Skeletal muscle cell (primary cell): ENCODE measurements around the gene RAC2.

Source experiments
- DNase-seq: peaks from one replicate; pipeline ENCODE4 v3.0.0-alpha.2; 2010; ENCODE audit warnings: low read depth
- H3K4me3 ChIP-seq: 2 replicates; pipeline ENCODE4 v1.5.1; 2011; ENCODE audit warnings: low read depth, mild to moderate bottlenecking, control low read depth, low read length, moderate library complexity

The RAC2 gene

GRCh38 chr22:37226087-37226486 lies 18.0 kb downstream of the RAC2 start:
- DNase-seq: no peak

DNA sequence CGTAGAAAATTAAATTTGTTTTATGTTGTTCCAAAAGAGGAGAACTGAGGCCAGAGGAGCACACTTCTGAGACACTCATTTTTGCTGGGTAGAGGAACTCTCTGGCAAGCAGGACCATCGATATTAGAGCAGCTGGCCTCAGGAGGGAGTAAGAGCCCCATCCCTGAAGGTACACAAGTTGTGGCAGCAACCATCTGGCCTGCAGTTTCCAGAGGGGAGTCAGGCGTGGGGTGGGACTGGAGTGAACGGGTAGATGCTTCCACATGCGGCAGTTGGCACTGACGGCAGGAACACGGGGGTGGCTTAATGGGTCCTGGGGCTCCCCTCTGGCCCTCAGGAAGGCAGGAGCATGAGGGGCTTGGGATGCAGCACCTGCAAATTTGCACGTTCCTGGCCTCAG lies 18.6 kb downstream of the RAC2 start:
- H3K4me3 ChIP-seq: no peak overlapping the region
- no peak for DNase-seq

More at GRCh38 chr22:37226087-37226486, 18.0 kb downstream of the RAC2 start:
- H3K4me3 ChIP-seq: no peak overlapping the region

- DNase-seq: no peak
- H3K4me3 ChIP-seq: no peak overlapping the region
Observed at GRCh38 chr22:37224757-37225420, 19.2 kb downstream of the RAC2 start.

GRCh38 chr22:37223965-37224551 lies 20.0 kb downstream of the RAC2 start:
- no peak overlapping the region for H3K4me3 ChIP-seq
- DNase-seq: no peak

GRCh38 chr22:37222440-37222971 lies 21.6 kb downstream of the RAC2 start:
- no peak overlapping the region for H3K4me3 ChIP-seq
- DNase-seq: no peak

GRCh38 chr22:37221424-37222333 lies 22.4 kb downstream of the RAC2 start:
- no peak for DNase-seq
- no peak overlapping the region for H3K4me3 ChIP-seq

- no peak overlapping the region for H3K4me3 ChIP-seq
- DNase-seq: no peak
Observed at GRCh38 chr22:37220543-37220981, 23.5 kb downstream of the RAC2 start.

GRCh38 chr22:37219533-37219932 lies 24.5 kb downstream of the RAC2 start:
- no peak overlapping the region for H3K4me3 ChIP-seq
- DNase-seq: no peak

DNA sequence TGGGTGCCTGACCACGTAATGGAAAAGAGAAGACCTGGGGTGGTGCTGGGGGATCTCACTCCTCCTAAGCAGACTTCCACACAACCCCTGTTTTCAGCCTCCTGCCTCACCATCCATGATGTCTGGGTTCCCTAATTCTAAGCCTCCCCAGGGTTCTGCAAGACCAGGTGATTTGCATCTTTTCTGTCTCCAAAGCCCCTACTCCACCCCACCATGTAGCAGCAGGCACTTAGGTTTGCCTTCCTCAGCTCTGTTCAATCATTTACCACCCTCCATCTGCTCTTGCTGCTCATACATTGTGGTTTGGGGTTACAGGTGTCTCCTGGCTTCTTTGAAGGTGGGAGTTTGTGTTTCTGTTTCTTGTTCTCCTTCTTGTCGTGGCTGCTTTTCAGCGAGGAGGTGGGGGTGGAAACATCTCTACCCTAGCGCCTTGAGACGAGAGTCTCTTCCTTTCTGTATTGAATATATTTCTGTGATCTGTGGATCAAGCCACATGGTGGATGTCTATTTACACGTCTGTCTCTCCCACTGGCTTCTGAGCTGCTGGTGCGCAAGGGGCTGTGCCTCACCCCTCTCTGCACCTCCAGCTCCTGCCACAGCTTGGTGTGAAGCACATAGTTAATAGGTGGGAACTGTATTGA lies 25.2 kb downstream of the RAC2 start:
- no peak for DNase-seq
- no peak overlapping the region for H3K4me3 ChIP-seq

- H3K4me3 ChIP-seq: no peak overlapping the region
- DNase-seq: no peak
Observed at GRCh38 chr22:37218399-37218770, 25.7 kb downstream of the RAC2 start.

DNA sequence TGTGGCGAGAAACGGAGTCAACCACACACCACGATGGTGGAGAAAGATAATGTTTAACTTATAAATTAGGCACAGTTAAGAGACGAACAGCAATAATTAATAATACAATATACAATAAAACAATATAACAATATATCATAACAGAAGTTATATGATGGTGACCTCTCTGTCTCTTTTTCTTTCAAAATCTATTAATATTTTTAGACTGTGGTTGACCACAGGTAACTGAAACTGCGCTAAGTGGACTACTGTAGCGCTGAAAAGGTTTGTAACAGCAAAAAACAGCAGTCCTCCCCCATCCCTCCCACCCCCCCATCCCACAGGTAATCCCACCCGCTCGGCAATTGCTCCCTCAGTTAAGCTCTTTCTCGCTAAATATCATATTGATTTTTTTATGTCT lies 28.2 kb downstream of the RAC2 start:
- H3K4me3 ChIP-seq: no peak overlapping the region
- no peak for DNase-seq

- DNase-seq: no peak
- H3K4me3 ChIP-seq: no peak overlapping the region
Observed at GRCh38 chr22:37214731-37215030, 29.4 kb downstream of the RAC2 start.

- no peak overlapping the region for H3K4me3 ChIP-seq
- no peak for DNase-seq
Observed at GRCh38 chr22:37213941-37214730, 29.9 kb downstream of the RAC2 start.

- H3K4me3 ChIP-seq: no peak overlapping the region
- no peak for DNase-seq
Observed at GRCh38 chr22:37213218-37213855, 30.7 kb downstream of the RAC2 start.

- DNase-seq: no peak
Observed at GRCh38 chr22:37212174-37212906, 31.7 kb downstream of the RAC2 start, which contains the start of gene SSTR3. Gene SSTR3, minus strand, starts transcription at chr22:37212477. Its CDS starts 4,674 bp downstream, at chr22:37207803.

DNA sequence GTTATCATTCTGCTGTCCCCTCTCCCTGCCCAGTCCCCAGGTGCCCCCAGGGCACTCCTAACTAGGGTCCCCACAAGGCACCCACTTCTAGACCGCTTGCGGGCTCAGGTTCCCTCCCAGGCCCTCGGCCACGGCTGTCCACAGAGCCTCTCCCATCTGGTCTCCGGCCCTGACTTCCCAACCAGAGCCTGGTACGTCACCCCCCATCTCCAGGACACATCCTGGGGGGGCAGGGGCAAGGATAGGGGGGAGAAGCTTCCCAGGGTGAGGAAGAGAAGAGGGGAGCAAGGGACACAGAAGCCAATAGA lies 32.2 kb downstream of the RAC2 start:
- DNase-seq: no peak
- H3K4me3 ChIP-seq: no peak overlapping the region

More at GRCh38 chr22:37212174-37212906, 31.7 kb downstream of the RAC2 start, which contains the start of gene SSTR3:
- H3K4me3 ChIP-seq: no peak within 1 kb of the TSS

DNA sequence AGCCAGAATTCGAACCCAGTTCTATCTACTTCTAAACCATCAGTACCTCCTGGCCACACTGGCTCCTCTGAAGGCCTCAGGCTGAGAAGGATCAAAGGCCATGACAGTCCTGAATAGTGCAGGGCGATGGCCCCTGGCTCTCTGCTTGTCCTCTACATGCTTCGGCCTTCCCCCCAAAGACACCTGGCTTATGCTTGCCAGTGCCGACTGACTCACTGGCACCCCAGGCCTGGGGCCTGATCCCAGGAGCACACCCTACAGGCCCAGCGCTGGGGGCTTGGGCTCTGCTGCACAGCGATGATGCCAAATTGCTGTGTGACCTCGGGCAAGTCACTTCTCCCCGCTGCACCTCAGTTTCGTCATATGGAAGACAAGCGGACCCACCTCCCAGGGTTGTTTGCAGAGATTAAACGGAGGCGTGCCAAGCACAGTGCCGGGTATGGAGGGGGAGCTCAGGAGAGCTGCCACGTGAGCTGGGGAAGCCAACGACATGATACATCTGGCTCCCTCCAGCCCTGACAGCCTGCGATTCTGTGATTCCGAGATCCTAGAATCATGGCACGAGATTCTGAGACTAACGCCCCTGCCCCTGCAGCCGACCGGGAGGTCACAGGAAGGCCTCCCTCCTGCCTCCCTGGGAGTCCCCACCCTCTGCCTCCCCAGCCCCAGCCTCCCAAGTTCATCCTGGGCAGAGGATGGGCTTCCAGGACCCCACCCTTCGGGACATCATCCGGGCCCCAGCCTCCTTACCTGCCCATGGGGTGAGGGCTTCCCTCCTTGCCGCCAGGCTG lies 32.8 kb downstream of the RAC2 start:
- DNase-seq: no peak

More for the DNA sequence above, 32.8 kb downstream of the RAC2 start:
- H3K4me3 ChIP-seq: no peak overlapping the region
